Effector memory CD4-positive, alpha-beta T cell (primary cell): ENCODE measurements around the gene RTCA.
"Not testable (repeated sequence)": the region's sequence is repeated elsewhere in the genome, so short reads cannot be mapped to it uniquely, and the experiment has no call there.

ENCODE experiments used
- DNase-seq, 3 donors: peaks; one replicate each; pipeline ENCODE4 v3.0.0-alpha.2; 2020
- H3K27ac ChIP-seq: 2 replicates; pipeline ENCODE4 v1.7.0; 2013; ENCODE audit warnings: mild to moderate bottlenecking, low read length, moderate library complexity; ENCODE audit not compliant: insufficient read depth, poor library complexity, severe bottlenecking
- H3K27me3 ChIP-seq: replicated peaks from 2 replicates; pipeline ENCODE4 v1.7.0; 2013; ENCODE audit warnings: mild to moderate bottlenecking, low read length; ENCODE audit not compliant: insufficient read depth, control insufficient read depth, poor library complexity, severe bottlenecking
- H3K36me3 ChIP-seq: 2 replicates; pipeline ENCODE4 v1.7.0; 2013; ENCODE audit warnings: mild to moderate bottlenecking, low read length, moderate library complexity; ENCODE audit not compliant: control insufficient read depth, insufficient read depth
- H3K4me1 ChIP-seq: 2 replicates; pipeline ENCODE4 v1.7.0; 2013; ENCODE audit warnings: low read length, mild to moderate bottlenecking; ENCODE audit not compliant: control insufficient read depth, insufficient read depth, poor library complexity, severe bottlenecking
- H3K4me3 ChIP-seq: 2 replicates; pipeline ENCODE4 v1.7.0; 2013; ENCODE audit warnings: low read length, low read depth, mild to moderate bottlenecking; ENCODE audit not compliant: insufficient read depth, poor library complexity, severe bottlenecking
- H3K9me3 ChIP-seq: 2 replicates; pipeline ENCODE4 v1.7.0; 2013; ENCODE audit warnings: mild to moderate bottlenecking, low read length, moderate library complexity; ENCODE audit not compliant: control insufficient read depth

RTCA gene

DNA sequence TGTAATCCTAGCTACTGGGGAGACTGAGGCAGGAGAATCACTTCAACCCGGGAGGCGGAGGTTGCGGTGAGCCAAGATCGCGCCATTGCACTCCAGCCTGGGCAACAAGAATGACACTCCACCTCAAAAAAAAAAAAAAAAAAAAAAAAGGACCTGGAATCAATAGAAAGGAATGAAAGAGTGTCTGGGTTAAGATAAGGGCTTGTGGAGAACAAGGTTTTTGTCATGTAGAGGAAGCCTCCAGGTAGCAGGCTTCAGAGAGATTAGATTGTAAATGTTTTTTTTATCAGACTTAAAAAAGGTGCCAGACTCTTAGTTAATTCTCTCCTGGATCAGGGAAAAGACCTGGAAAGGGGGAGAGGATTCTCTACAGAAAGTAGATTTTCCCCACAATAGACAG, 71.9 kb downstream of the RTCA start:
- not testable (repeated sequence) for H3K36me3 ChIP-seq, H3K27ac ChIP-seq, H3K27me3 ChIP-seq, H3K4me1 ChIP-seq, H3K9me3 ChIP-seq, DNase-seq, H3K4me3 ChIP-seq

GRCh38 chr1:100339735-100340134, 73.7 kb downstream of the RTCA start:
- not testable (repeated sequence) for H3K27ac ChIP-seq, H3K4me3 ChIP-seq, H3K9me3 ChIP-seq, H3K4me1 ChIP-seq, H3K27me3 ChIP-seq, H3K36me3 ChIP-seq, DNase-seq

GRCh38 chr1:100340494-100340893, 74.5 kb downstream of the RTCA start:
- Histone ChIP-seq H3K36me3 (no peaks in the 10 kb centered on the region), H3K27ac (no peak overlapping the region), H3K9me3 (no peaks in the 10 kb centered on the region), H3K27me3 (no peaks in the 10 kb centered on the region), H3K4me1 (no peaks in the 10 kb centered on the region), H3K4me3 (no peak overlapping the region)
- no peak for DNase-seq

GRCh38 chr1:100342348-100342747, 76.3 kb downstream of the RTCA start:
- no peak overlapping the region for H3K4me3 ChIP-seq
- no peak overlapping the region for H3K27ac ChIP-seq
- no peaks in the 10 kb centered on the region for H3K4me1 ChIP-seq
- H3K36me3 ChIP-seq = no peaks in the 10 kb centered on the region
- H3K9me3 ChIP-seq = no peaks in the 10 kb centered on the region
- H3K27me3 ChIP-seq = no peaks in the 10 kb centered on the region
- no peak for DNase-seq
